ENCODE results near the gene ANKRD11. TPM values are rescaled to one million over a fixed set of nuclear protein-coding genes. Genes with fewer than 3 reads are reported as not detected.
"Not testable (repeated sequence)": the region's sequence is repeated elsewhere in the genome, so short reads cannot be mapped to it uniquely, and the experiment has no call there.

The ANKRD11 gene
- total RNA-seq, 1 experiment from 2014 or later, result 48.0 TPM

- DNase-seq (ENCODE audit: low read depth in 1 of 2, low spot score in 2 of 2), result no peak
- no peak overlapping the region for H3K4me3 ChIP-seq
- H3K36me3 ChIP-seq, result peaks cover 19% of the 10 kb centered on the region
- H3K4me1 ChIP-seq (replicated peaks), result peaks cover 25% of the 10 kb centered on the region
- H3K27me3 ChIP-seq (replicated peaks), result no peaks in the 10 kb centered on the region
- H3K9me3 ChIP-seq (replicated peaks), result no peaks in the 10 kb centered on the region
- no peak overlapping the region for H3K27ac ChIP-seq
These were observed 125.8 kb downstream of the ANKRD11 start for GRCh38 chr16:89364606-89365005.

GRCh38 chr16:89363621-89364393 lies 126.6 kb downstream of the ANKRD11 start:
- Histone ChIP-seq H3K9me3 (replicated peaks) (no peaks in the 10 kb centered on the region), H3K36me3 (peaks cover 19% of the 10 kb centered on the region), H3K4me1 (replicated peaks) (peaks cover 23% of the 10 kb centered on the region), H3K27me3 (replicated peaks) (no peaks in the 10 kb centered on the region), H3K27ac (no peak overlapping the region), H3K4me3 (no peak overlapping the region)
- DNase-seq (ENCODE audit: low read depth in 1 of 2, low spot score in 2 of 2), result peak; percentile 54 to 78

GRCh38 chr16:89362540-89363223 lies 127.7 kb downstream of the ANKRD11 start:
- H3K27me3 ChIP-seq (replicated peaks); H3K4me3 ChIP-seq; H3K9me3 ChIP-seq (replicated peaks); H3K27ac ChIP-seq; DNase-seq (ENCODE audit: low read depth in 1 of 2, low spot score in 2 of 2): not testable (repeated sequence)
- Histone ChIP-seq H3K36me3 (peaks cover 19% of the 10 kb centered on the region), H3K4me1 (replicated peaks) (peaks cover 23% of the 10 kb centered on the region)

GRCh38 chr16:89361751-89362539 lies 128.4 kb downstream of the ANKRD11 start:
- no peak overlapping the region for H3K27ac ChIP-seq
- peaks cover 26% of the 10 kb centered on the region for H3K36me3 ChIP-seq
- no peak for DNase-seq (ENCODE audit: low read depth in 1 of 2, low spot score in 2 of 2)
- H3K27me3 ChIP-seq (replicated peaks), result no peaks in the 10 kb centered on the region
- no peaks in the 10 kb centered on the region for H3K9me3 ChIP-seq (replicated peaks)
- H3K4me3 ChIP-seq, result no peak overlapping the region
- peaks cover 23% of the 10 kb centered on the region for H3K4me1 ChIP-seq (replicated peaks)

GRCh38 chr16:89360760-89361435 lies 129.5 kb downstream of the ANKRD11 start:
- Histone ChIP-seq H3K27ac (no peak overlapping the region), H3K36me3 (peaks cover 26% of the 10 kb centered on the region), H3K4me3 (no peak overlapping the region), H3K4me1 (replicated peaks) (peaks cover 23% of the 10 kb centered on the region), H3K9me3 (replicated peaks) (no peaks in the 10 kb centered on the region), H3K27me3 (replicated peaks) (no peaks in the 10 kb centered on the region)
- no peak for DNase-seq (ENCODE audit: low read depth in 1 of 2, low spot score in 2 of 2)

- Histone ChIP-seq H3K4me3 (no peak overlapping the region), H3K9me3 (replicated peaks) (no peaks in the 10 kb centered on the region), H3K4me1 (replicated peaks) (peaks cover 11% of the 10 kb centered on the region), H3K36me3 (peaks cover 29% of the 10 kb centered on the region), H3K27ac (no peak overlapping the region), H3K27me3 (replicated peaks) (no peaks in the 10 kb centered on the region)
- DNase-seq (ENCODE audit: low read depth in 1 of 2, low spot score in 2 of 2), result no peak
These were observed 130.9 kb downstream of the ANKRD11 start for GRCh38 chr16:89359264-89360147.

GRCh38 chr16:89358030-89359005 lies 132.0 kb downstream of the ANKRD11 start:
- DNase-seq (ENCODE audit: low read depth in 1 of 2, low spot score in 2 of 2), result no peak
- Histone ChIP-seq H3K4me3 (no peak overlapping the region), H3K27me3 (replicated peaks) (no peaks in the 10 kb centered on the region), H3K4me1 (replicated peaks) (no peaks in the 10 kb centered on the region), H3K9me3 (replicated peaks) (no peaks in the 10 kb centered on the region), H3K27ac (no peak overlapping the region), H3K36me3 (peaks cover 29% of the 10 kb centered on the region)

GRCh38 chr16:89357055-89357816 lies 133.1 kb downstream of the ANKRD11 start:
- no peak overlapping the region for H3K4me3 ChIP-seq
- DNase-seq (ENCODE audit: low read depth in 1 of 2, low spot score in 2 of 2), result no peak
- H3K9me3 ChIP-seq (replicated peaks), result no peaks in the 10 kb centered on the region
- peaks cover 32% of the 10 kb centered on the region for H3K36me3 ChIP-seq
- H3K27me3 ChIP-seq (replicated peaks), result no peaks in the 10 kb centered on the region
- no peak overlapping the region for H3K27ac ChIP-seq
- H3K4me1 ChIP-seq (replicated peaks), result no peaks in the 10 kb centered on the region

GRCh38 chr16:89355686-89356085 lies 134.7 kb downstream of the ANKRD11 start:
- no peak overlapping the region for H3K27ac ChIP-seq
- DNase-seq (ENCODE audit: low read depth in 1 of 2, low spot score in 2 of 2), result no peak
- no peaks in the 10 kb centered on the region for H3K27me3 ChIP-seq (replicated peaks)
- H3K9me3 ChIP-seq (replicated peaks), result no peaks in the 10 kb centered on the region
- H3K4me1 ChIP-seq (replicated peaks), result no peaks in the 10 kb centered on the region
- H3K4me3 ChIP-seq, result no peak overlapping the region
- H3K36me3 ChIP-seq, result peaks cover 32% of the 10 kb centered on the region

GRCh38 chr16:89355007-89355406 lies 135.4 kb downstream of the ANKRD11 start:
- H3K27me3 ChIP-seq (replicated peaks), result no peaks in the 10 kb centered on the region
- no peaks in the 10 kb centered on the region for H3K4me1 ChIP-seq (replicated peaks)
- no peak for DNase-seq (ENCODE audit: low read depth in 1 of 2, low spot score in 2 of 2)
- no peaks in the 10 kb centered on the region for H3K9me3 ChIP-seq (replicated peaks)
- H3K36me3 ChIP-seq, result peaks cover 28% of the 10 kb centered on the region
- no peak overlapping the region for H3K27ac ChIP-seq
- H3K4me3 ChIP-seq, result no peak overlapping the region

GRCh38 chr16:89354325-89354724 lies 136.0 kb downstream of the ANKRD11 start:
- no peak overlapping the region for H3K27ac ChIP-seq
- H3K9me3 ChIP-seq (replicated peaks), result no peaks in the 10 kb centered on the region
- no peaks in the 10 kb centered on the region for H3K4me1 ChIP-seq (replicated peaks)
- H3K27me3 ChIP-seq (replicated peaks), result no peaks in the 10 kb centered on the region
- no peak overlapping the region for H3K4me3 ChIP-seq
- peaks cover 26% of the 10 kb centered on the region for H3K36me3 ChIP-seq
- DNase-seq (ENCODE audit: low read depth in 1 of 2, low spot score in 2 of 2), result no peak

Data from SJSA1 (cell line).